ENCODE data around the gene FOXN4. TPM values are rescaled to one million over a fixed set of nuclear protein-coding genes. Genes with fewer than 3 reads are reported as not detected.
A peak's percentile ranks its signal among the peaks of the same experiment; 100 is the strongest.

FOXN4 gene
- total and polyA plus RNA-seq, 9 of the 15 experiments (the other 6 are each of a cell fraction or from before 2014, with no cell fraction given) = not detected

- intact Hi-C loops (cut with micrococcal nuclease) (no loop called here), in situ Hi-C loops (cut with MboI) (no loop called here)
- no peak overlapping the region; the same call in 1 of the 2 replicates for H3K4me3 ChIP-seq
- H3K79me2 ChIP-seq (ENCODE audit: control insufficient read depth, insufficient read depth, low read length) = no peaks in the 10 kb centered on the region
- no peaks in the 10 kb centered on the region for H3K9me3 ChIP-seq (replicated peaks; ENCODE audit: control insufficient read depth, insufficient read depth, low read depth, low read length)
- H4K20me1 ChIP-seq (replicated peaks; ENCODE audit: control insufficient read depth, insufficient read depth, low read length) = 0 out of 2 replicates have a peak, but pooled peaks cover 4% of the 10 kb centered on the region
- WGBS (ENCODE audit: insufficient coverage, low coverage, missing lambda C conversion rate) = 2% methylated on average over 19 of the region's 99 CpGs
- no peaks in the 10 kb centered on the region for H3K9me1 ChIP-seq (ENCODE audit: control insufficient read depth, insufficient read depth, low read length)
- FAIRE-seq (no peak), DNase-seq (ENCODE audit: extremely low read depth in 1 of 4, low spot score in 3 of 4) (peak in 2 of 4 experiments; percentile 60 to 66), ATAC-seq (peak; percentile 70)
- H2AFZ ChIP-seq (ENCODE audit: low read depth, low read length) = peak overlapping the region; percentile 55
- TF ChIP-seq CXXC5 (CRISPR knock-in tag; IDR thresholded peaks at IDR 0.05) (0 out of 2 replicates have a peak, but pooled peaks have one; percentile 37), NFXL1 (CRISPR knock-in tag; IDR thresholded peaks at IDR 0.05) (no peak), ZBTB7A (IDR thresholded peaks at IDR 0.05; ENCODE audit: borderline replicate concordance, control insufficient read depth, low read depth, low read length) (peak; percentile 14; the same call in 1 of the 2 replicates), MCM7 (IDR thresholded peaks at IDR 0.05) (no peak)
- H3K27me3 ChIP-seq (ENCODE audit: control insufficient read depth in 2 of 2, insufficient read depth in 2 of 2, low read length in 2 of 2) = peaks cover 46 to 57% of the 10 kb centered on the region in 2 experiments
- H3K9ac ChIP-seq (ENCODE audit: insufficient read depth in 1 of 2, low read depth in 2 of 2, low read length in 2 of 2) = peak overlapping the region in 1 of 2 experiments; percentile 70; a peak in 1 of 4 replicates
- H3K27ac ChIP-seq (ENCODE audit: extremely low read depth, low read depth, low read length) = no peak overlapping the region
- POLR2A ChIA-PET = no interaction called here
- CTCF ChIA-PET (ENCODE audit: low intra/inter-chr PET ratio) = no interaction called here
- H3K4me1 ChIP-seq (replicated peaks in 1 of 2; ENCODE audit: control insufficient read depth in 2 of 2, insufficient read depth in 2 of 2, low read length in 2 of 2) = peaks cover 5 to 13% of the 10 kb centered on the region in 2 experiments; a peak in 3 of 5 replicates
- no TSS peak for BruUV-seq (replicated peaks)
- H3K4me2 ChIP-seq (ENCODE audit: insufficient read depth, low read length) = peak overlapping the region; percentile 57
- no peaks in the 10 kb centered on the region for H3K36me3 ChIP-seq (ENCODE audit: control insufficient read depth, insufficient read depth, low read length)
These were observed 530 bp upstream of the FOXN4 start for GRCh38 chr12:109309381-109310246.

DNA sequence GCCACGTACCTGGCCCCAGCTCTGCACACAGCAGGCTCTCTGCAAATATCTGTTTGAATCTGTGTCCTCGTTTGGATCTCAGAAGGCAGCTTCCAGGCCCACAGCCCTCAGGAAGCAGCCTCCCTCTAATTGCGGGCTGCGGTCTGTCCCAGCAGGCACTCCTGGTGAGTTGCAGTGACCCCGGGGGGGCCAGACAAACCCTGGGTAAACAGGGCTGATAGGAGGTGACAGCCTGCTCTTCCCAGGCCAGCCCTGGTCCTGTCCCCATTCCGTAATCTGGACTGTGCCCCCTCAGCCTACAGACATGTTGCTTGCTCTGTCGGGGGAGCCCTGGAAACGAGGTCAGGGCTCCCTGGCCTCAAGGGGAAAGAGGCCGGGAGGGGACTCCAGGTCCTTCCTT is 2.0 kb downstream of the FOXN4 start:
- FAIRE-seq (no peak), DNase-seq (ENCODE audit: extremely low read depth in 1 of 4, low spot score in 3 of 4) (no peak), ATAC-seq (no peak)
- H3K4me2 ChIP-seq (ENCODE audit: insufficient read depth, low read length) = no peak overlapping the region
- H3K9me3 ChIP-seq (replicated peaks; ENCODE audit: control insufficient read depth, insufficient read depth, low read depth, low read length) = no peaks in the 10 kb centered on the region
- ChIA-PET CTCF (ENCODE audit: low intra/inter-chr PET ratio) (no interaction called here), POLR2A (no interaction called here)
- H3K27ac ChIP-seq (ENCODE audit: extremely low read depth, low read depth, low read length) = no peak overlapping the region
- no peak overlapping the region for H3K4me3 ChIP-seq
- H3K27me3 ChIP-seq (ENCODE audit: control insufficient read depth in 2 of 2, insufficient read depth in 2 of 2, low read length in 2 of 2) = peaks cover 46 to 58% of the 10 kb centered on the region in 2 experiments
- H4K20me1 ChIP-seq (replicated peaks; ENCODE audit: control insufficient read depth, insufficient read depth, low read length) = 0 out of 2 replicates have a peak, but pooled peaks cover 4% of the 10 kb centered on the region
- H3K4me1 ChIP-seq (replicated peaks in 1 of 2; ENCODE audit: control insufficient read depth in 2 of 2, insufficient read depth in 2 of 2, low read length in 2 of 2) = peaks cover 5 to 13% of the 10 kb centered on the region in 2 experiments; a peak in 3 of 5 replicates
- WGBS (ENCODE audit: insufficient coverage, low coverage, missing lambda C conversion rate) = 2% methylated on average over 6 of the region's 9 CpGs
- no peaks in the 10 kb centered on the region for H3K79me2 ChIP-seq (ENCODE audit: control insufficient read depth, insufficient read depth, low read length)
- no TSS peak for BruUV-seq (replicated peaks)
- no peak overlapping the region for H2AFZ ChIP-seq (ENCODE audit: low read depth, low read length)
- no peaks in the 10 kb centered on the region for H3K9me1 ChIP-seq (ENCODE audit: control insufficient read depth, insufficient read depth, low read length)
- in situ Hi-C loops (cut with MboI) (no loop called here), intact Hi-C loops (cut with micrococcal nuclease) (no loop called here)
- H3K36me3 ChIP-seq (ENCODE audit: control insufficient read depth, insufficient read depth, low read length) = no peaks in the 10 kb centered on the region
- no peak overlapping the region for H3K9ac ChIP-seq (ENCODE audit: insufficient read depth in 1 of 2, low read depth in 2 of 2, low read length in 2 of 2)
- no peak for TF ChIP-seq NRF1 (conservative IDR thresholded peaks at IDR 0.05 in 1 of 2, IDR thresholded peaks at IDR 0.05 in 1 of 2)
- TF ChIP-seq, protein P1, sequence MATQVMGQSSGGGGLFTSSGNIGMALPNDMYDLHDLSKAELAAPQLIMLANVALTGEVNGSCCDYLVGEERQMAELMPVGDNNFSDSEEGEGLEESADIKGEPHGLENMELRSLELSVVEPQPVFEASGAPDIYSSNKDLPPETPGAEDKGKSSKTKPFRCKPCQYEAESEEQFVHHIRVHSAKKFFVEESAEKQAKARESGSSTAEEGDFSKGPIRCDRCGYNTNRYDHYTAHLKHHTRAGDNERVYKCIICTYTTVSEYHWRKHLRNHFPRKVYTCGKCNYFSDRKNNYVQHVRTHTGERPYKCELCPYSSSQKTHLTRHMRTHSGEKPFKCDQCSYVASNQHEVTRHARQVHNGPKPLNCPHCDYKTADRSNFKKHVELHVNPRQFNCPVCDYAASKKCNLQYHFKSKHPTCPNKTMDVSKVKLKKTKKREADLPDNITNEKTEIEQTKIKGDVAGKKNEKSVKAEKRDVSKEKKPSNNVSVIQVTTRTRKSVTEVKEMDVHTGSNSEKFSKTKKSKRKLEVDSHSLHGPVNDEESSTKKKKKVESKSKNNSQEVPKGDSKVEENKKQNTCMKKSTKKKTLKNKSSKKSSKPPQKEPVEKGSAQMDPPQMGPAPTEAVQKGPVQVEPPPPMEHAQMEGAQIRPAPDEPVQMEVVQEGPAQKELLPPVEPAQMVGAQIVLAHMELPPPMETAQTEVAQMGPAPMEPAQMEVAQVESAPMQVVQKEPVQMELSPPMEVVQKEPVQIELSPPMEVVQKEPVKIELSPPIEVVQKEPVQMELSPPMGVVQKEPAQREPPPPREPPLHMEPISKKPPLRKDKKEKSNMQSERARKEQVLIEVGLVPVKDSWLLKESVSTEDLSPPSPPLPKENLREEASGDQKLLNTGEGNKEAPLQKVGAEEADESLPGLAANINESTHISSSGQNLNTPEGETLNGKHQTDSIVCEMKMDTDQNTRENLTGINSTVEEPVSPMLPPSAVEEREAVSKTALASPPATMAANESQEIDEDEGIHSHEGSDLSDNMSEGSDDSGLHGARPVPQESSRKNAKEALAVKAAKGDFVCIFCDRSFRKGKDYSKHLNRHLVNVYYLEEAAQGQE (IDR thresholded peaks at IDR 0.05; ENCODE audit: borderline replicate concordance) = no peak
- TF ChIP-seq, protein P1 (CRISPR knock-in tag; IDR thresholded peaks at IDR 0.05; ENCODE audit: low read depth) = no peak
